SU-DHL-6 (cell line): Measurements from ENCODE around the gene PDGFRA.

Experiments
- H2AFZ ChIP-seq: fragments of 200-600 bp; sonication (generic); 2 replicates; pipeline ENCODE4 v1.6.1; 2014; ENCODE audit warnings: low read depth, mild to moderate bottlenecking, moderate library complexity, mixed read lengths, antibody characterized with exemption, low read length; ENCODE audit not compliant: severe bottlenecking
- H3F3A ChIP-seq: fragments of 200-600 bp; shearing (Covaris generic); 2 replicates; pipeline ENCODE4 v1.6.0; 2016; ENCODE audit warnings: antibody characterized with exemption, mild to moderate bottlenecking; ENCODE audit not compliant: insufficient read depth
- H3K27ac ChIP-seq: fragments of 200-600 bp; sonication (generic); 2 replicates; pipeline ENCODE4 v1.5.1; 2016; ENCODE audit warnings: low read depth, mild to moderate bottlenecking, low read length, moderate library complexity, mixed read lengths
- H3K27me3 ChIP-seq: fragments of 200-600 bp; sonication (generic), shearing (Covaris generic); 2 replicates; pipeline ENCODE4 v1.6.0; 2014; ENCODE audit warnings: mild to moderate bottlenecking, low read length
- H3K36me3 ChIP-seq: fragments of 200-600 bp; sonication (generic); 2 replicates; pipeline ENCODE4 v1.6.1; 2014; ENCODE audit warnings: mild to moderate bottlenecking, low read length, mixed read lengths
- H3K4me2 ChIP-seq: fragments of 300-600, 200-600 bp; shearing (Covaris generic), sonication (generic); 2 replicates; pipeline ENCODE4 v1.6.0; 2014; ENCODE audit warnings: low read length, low read depth, mild to moderate bottlenecking; ENCODE audit not compliant: poor library complexity, severe bottlenecking
- H3K4me3 ChIP-seq: fragments of 200-600 bp; sonication (generic); 2 replicates; pipeline ENCODE4 v1.5.1; 2014; ENCODE audit warnings: antibody characterized with exemption, low read length, mild to moderate bottlenecking, mixed read lengths; ENCODE audit not compliant: insufficient read depth, poor library complexity, severe bottlenecking
- H3K79me2 ChIP-seq: fragments of 200-600 bp; sonication (generic); 2 replicates; pipeline ENCODE4 v1.6.1; 2014; ENCODE audit warnings: mild to moderate bottlenecking, low read length, moderate library complexity; ENCODE audit not compliant: insufficient read depth
- H3K9ac ChIP-seq: fragments of 200-600 bp; sonication (generic); 2 replicates; pipeline ENCODE4 v1.7.0; 2014; ENCODE audit warnings: mild to moderate bottlenecking, low read length
- H3K9me2 ChIP-seq: fragments of 200-600 bp; sonication (generic); replicated peaks from 2 replicates; pipeline ENCODE4 v1.6.1; 2014; ENCODE audit warnings: low read length; ENCODE audit not compliant: insufficient read depth
- H3K9me3 ChIP-seq: fragments of 200-600 bp; sonication (generic); 2 replicates; pipeline ENCODE4 v1.6.1; 2014; ENCODE audit warnings: low read length, mixed read lengths; ENCODE audit not compliant: insufficient read depth
- H4K20me1 ChIP-seq: fragments of 200-600 bp; sonication (generic); 2 replicates; pipeline ENCODE4 v1.6.1; 2014; ENCODE audit warnings: low read depth, mild to moderate bottlenecking, antibody characterized with exemption, low read length, moderate library complexity, mixed read lengths
- EZH2phosphoT487 ChIP-seq: fragments of 200-600 bp; sonication (generic), shearing (Covaris generic); conservative IDR thresholded peaks from 2 replicates; pipeline ENCODE4 v1.6.1; 2018; ENCODE audit warnings: mild to moderate bottlenecking, antibody characterized with exemption, low read length, moderate library complexity, mixed read lengths
- TF ChIP-seq, protein P1 (sequence below): fragments of 200-600 bp; sonication (generic); IDR thresholded peaks from one replicate; pipeline ENCODE4 v1.5.1; 2017; ENCODE audit warnings: antibody characterized with exemption, mild to moderate bottlenecking, low read length, moderate library complexity; ENCODE audit not compliant: insufficient read depth, poor library complexity, severe bottlenecking

PDGFRA gene

DNA sequence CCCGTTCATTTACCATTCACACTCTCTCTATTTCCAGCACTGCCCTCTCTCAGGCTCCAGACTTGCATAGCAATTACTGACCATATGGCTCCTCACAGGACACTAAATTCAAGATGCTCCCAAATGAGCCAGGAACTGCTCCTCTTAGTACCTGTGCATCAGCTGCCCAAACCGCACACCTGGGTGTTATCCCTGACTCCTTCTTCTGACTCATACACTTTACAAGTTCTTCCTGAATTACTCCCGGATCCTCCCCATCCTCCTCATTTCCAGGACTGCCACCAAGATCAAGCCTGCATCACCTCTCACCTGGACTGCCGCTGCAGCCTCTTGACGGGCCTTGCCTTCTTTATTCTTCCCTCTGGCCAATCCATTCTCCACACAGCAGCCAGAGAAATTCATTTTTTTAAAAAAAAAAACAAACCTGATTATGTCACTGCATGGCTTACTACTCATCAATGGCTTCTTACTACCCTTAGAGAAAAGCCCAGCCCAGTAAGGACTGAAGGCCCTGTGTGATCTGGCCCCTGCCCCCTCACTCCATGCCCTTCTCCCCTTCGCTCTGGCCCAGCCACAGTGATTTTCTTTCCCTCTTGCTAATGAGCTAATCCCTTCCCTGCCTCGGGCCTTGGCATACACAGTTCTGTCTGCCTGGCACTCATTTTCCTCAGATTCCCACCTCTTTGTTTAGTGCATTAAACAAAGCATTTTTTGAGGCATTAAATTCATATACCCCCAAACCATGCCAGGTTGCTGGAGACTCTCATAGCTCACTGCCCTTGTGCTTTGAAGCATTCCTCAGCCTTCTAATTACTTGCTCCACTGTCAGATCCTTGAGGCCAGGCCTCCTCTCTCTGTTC, 92.0 kb downstream of the PDGFRA start:
- Histone ChIP-seq H3K27me3 (no peaks in the 10 kb centered on the region), H3K9ac (no peak overlapping the region), H3F3A (no peaks in the 10 kb centered on the region), H3K79me2 (no peaks in the 10 kb centered on the region), H4K20me1 (no peaks in the 10 kb centered on the region), H3K4me2 (no peak overlapping the region), H3K9me2 (no peaks in the 10 kb centered on the region), H3K36me3 (no peaks in the 10 kb centered on the region), H3K27ac (no peak overlapping the region), H3K4me3 (no peak overlapping the region), H3K9me3 (no peaks in the 10 kb centered on the region), H2AFZ (no peak overlapping the region)
- TF ChIP-seq EZH2phosphoT487 = no peak
- TF ChIP-seq, protein P1, sequence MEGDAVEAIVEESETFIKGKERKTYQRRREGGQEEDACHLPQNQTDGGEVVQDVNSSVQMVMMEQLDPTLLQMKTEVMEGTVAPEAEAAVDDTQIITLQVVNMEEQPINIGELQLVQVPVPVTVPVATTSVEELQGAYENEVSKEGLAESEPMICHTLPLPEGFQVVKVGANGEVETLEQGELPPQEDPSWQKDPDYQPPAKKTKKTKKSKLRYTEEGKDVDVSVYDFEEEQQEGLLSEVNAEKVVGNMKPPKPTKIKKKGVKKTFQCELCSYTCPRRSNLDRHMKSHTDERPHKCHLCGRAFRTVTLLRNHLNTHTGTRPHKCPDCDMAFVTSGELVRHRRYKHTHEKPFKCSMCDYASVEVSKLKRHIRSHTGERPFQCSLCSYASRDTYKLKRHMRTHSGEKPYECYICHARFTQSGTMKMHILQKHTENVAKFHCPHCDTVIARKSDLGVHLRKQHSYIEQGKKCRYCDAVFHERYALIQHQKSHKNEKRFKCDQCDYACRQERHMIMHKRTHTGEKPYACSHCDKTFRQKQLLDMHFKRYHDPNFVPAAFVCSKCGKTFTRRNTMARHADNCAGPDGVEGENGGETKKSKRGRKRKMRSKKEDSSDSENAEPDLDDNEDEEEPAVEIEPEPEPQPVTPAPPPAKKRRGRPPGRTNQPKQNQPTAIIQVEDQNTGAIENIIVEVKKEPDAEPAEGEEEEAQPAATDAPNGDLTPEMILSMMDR = no peak

GRCh38 chr4:54322818-54323417, 93.8 kb downstream of the PDGFRA start:
- no peaks in the 10 kb centered on the region for H3K9me2 ChIP-seq
- H3K36me3 ChIP-seq = no peaks in the 10 kb centered on the region
- H2AFZ ChIP-seq = no peak overlapping the region
- H3K4me3 ChIP-seq = no peak overlapping the region
- H3K27ac ChIP-seq = no peak overlapping the region
- no peaks in the 10 kb centered on the region for H3F3A ChIP-seq
- no peaks in the 10 kb centered on the region for H3K27me3 ChIP-seq
- H3K9me3 ChIP-seq = no peaks in the 10 kb centered on the region
- no peak for TF ChIP-seq EZH2phosphoT487
- TF ChIP-seq, protein P1 = peak; percentile 34
- H3K9ac ChIP-seq = no peak overlapping the region
- H3K79me2 ChIP-seq = no peaks in the 10 kb centered on the region
- H3K4me2 ChIP-seq = no peak overlapping the region
- no peaks in the 10 kb centered on the region for H4K20me1 ChIP-seq

DNA sequence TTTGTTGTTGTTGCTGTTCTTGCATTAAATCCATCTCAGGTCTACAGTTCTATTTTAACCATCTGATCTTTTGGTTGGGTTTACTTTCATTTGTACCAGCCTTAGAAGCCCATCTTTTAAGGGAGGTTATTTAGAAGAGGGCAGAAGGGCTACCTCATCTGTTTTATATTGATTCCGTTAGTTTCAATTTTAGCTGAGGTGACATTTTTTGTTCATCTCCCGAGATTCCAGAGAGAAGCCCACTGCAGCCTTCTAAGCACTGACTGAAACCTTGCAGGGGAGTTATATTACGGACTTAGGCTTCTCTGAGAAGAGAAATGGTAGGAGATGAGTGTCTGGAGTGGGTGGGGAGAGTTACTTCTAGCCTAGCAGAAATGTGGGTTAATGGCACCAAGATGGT, 101.8 kb downstream of the PDGFRA start:
- H4K20me1 ChIP-seq = no peaks in the 10 kb centered on the region
- no peaks in the 10 kb centered on the region for H3K79me2 ChIP-seq
- no peaks in the 10 kb centered on the region for H3K27me3 ChIP-seq
- TF ChIP-seq EZH2phosphoT487 = no peak
- TF ChIP-seq, protein P1 = no peak
- no peaks in the 10 kb centered on the region for H3K9me2 ChIP-seq
- no peak overlapping the region for H3K27ac ChIP-seq
- no peaks in the 10 kb centered on the region for H3K36me3 ChIP-seq
- H2AFZ ChIP-seq = no peak overlapping the region
- no peak overlapping the region for H3K4me2 ChIP-seq
- H3K9me3 ChIP-seq = no peaks in the 10 kb centered on the region
- no peak overlapping the region for H3K4me3 ChIP-seq
- no peak overlapping the region for H3K9ac ChIP-seq
- no peaks in the 10 kb centered on the region for H3F3A ChIP-seq
